Naive B cell (primary cell): ENCODE results near the gene OR2AT4. TPM values are rescaled to one million over a fixed set of nuclear protein-coding genes. Genes with fewer than 3 reads are reported as not detected.
"Not testable (repeated sequence)": the region's sequence is repeated elsewhere in the genome, so short reads cannot be mapped to it uniquely, and the experiment has no call there.

Experiments used
- ATAC-seq, 2 donors: fragments of 150-1000 bp; cut with Tn5 transposase; 2 replicates each; pipeline ENCODE4 v1.10.0; 2021; ENCODE audit warnings: low read depth in 2 of 2, mild to moderate bottlenecking in 2 of 2, moderate library complexity in 2 of 2
- DNase-seq: peaks from one replicate; pipeline ENCODE4 v3.0.0; 2022
- H3K27ac Mint-ChIP-seq, 6 donors: one replicate each; pipeline ENCODE4 v1.8.0; 2020 to 2022; ENCODE audit warnings: mild to moderate bottlenecking in 6 of 6, mixed read lengths in 6 of 6, moderate library complexity in 5 of 6, inconsistent platforms in 2 of 6
- H3K27me3 Mint-ChIP-seq, 3 donors: one replicate each; pipeline ENCODE4 v1.8.0; 2021 to 2022; ENCODE audit warnings: mixed read lengths in 3 of 3, mild to moderate bottlenecking in 1 of 3
- H3K36me3 Mint-ChIP-seq, 2 donors: one replicate each; pipeline ENCODE4 v1.8.0; 2020 to 2022; ENCODE audit warnings: mixed read lengths in 2 of 2, inconsistent platforms in 1 of 2, mild to moderate bottlenecking in 1 of 2
- H3K4me1 Mint-ChIP-seq, 3 donors: one replicate each; pipeline ENCODE4 v1.8.0; 2020 to 2022; ENCODE audit warnings: mixed read lengths in 3 of 3, inconsistent platforms in 1 of 3, mild to moderate bottlenecking in 1 of 3, moderate library complexity in 1 of 3
- H3K4me3 Mint-ChIP-seq, 8 donors: one replicate each; pipeline ENCODE4 v1.8.0; 2020 to 2022; ENCODE audit warnings: mild to moderate bottlenecking in 8 of 8, mixed read lengths in 8 of 8, moderate library complexity in 8 of 8, inconsistent platforms in 2 of 8
- H3K9me3 Mint-ChIP-seq, 7 donors: one replicate each; pipeline ENCODE4 v1.8.0; 2020 to 2022; ENCODE audit warnings: mixed read lengths in 7 of 7, mild to moderate bottlenecking in 5 of 7, inconsistent platforms in 2 of 7, moderate library complexity in 1 of 7
- polyA plus RNA-seq, 6 donors: library from polyadenylated mRNA; unstranded; fragments of 300-500 nt; fragmentation: Illumina TruSeq; gene quantifications; one replicate each; pipeline ENCODE4 v1.2.3, GENCODE V29; 2021; ENCODE audit warnings: low read depth in 6 of 6

Gene OR2AT4
- polyA plus RNA-seq, 6 donors from 2014 or later: not detected

DNA sequence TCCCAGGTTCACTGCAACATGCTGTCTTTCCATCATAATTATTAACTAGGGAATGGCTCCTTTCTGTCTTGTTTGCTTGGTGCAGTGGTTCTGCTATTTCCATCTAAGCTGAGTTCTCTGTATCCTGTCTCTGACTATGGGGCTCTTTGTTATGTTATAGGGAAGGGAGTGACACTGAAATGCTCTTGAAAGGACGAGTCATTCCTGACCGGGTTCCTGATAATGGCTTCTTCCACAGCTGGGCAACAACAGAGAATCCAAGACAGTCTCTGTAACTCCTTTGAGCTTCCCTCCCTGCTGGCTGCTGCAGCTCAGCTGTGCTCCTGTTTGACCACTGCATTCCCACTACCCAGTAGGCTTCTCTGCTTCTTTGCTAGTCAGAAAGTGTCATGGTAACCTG, 24.1 kb downstream of the OR2AT4 start:
- no peaks in the 10 kb centered on the region for H3K4me1 Mint-ChIP-seq
- DNase-seq (no peak), ATAC-seq (no peak)
- no peaks in the 10 kb centered on the region for H3K36me3 Mint-ChIP-seq
- peaks cover 0 to 8% (median 4%) of the 10 kb centered on the region in 7 donors for H3K9me3 Mint-ChIP-seq
- no peak overlapping the region for H3K4me3 Mint-ChIP-seq
- no peak overlapping the region for H3K27ac Mint-ChIP-seq
- peaks cover 28 to 43% (median 40%) of the 10 kb centered on the region in 3 donors for H3K27me3 Mint-ChIP-seq

DNA sequence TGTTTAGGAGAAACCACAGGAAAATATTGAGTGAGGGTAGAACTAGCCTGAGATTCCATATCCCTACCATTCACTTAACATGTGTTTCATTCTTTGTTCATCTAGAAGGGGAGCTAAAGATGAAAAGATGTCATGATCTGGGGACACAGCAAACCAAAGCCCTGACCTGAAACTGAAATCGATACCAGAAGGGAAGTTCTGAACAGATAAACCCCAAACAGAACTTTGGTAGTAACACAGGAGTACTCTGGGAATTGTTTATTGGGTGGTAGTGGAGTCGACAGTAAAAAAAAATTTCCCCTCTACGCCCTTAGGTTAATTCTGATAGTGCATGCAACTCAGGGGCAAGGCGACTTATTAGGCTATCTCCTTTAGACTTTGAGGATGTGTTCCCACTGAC, 27.2 kb downstream of the OR2AT4 start:
- H3K4me3 Mint-ChIP-seq: no peak overlapping the region
- peaks cover 0 to 10% (median 4%) of the 10 kb centered on the region in 7 donors for H3K9me3 Mint-ChIP-seq
- peaks cover 37 to 47% (median 38%) of the 10 kb centered on the region in 3 donors for H3K27me3 Mint-ChIP-seq

DNA sequence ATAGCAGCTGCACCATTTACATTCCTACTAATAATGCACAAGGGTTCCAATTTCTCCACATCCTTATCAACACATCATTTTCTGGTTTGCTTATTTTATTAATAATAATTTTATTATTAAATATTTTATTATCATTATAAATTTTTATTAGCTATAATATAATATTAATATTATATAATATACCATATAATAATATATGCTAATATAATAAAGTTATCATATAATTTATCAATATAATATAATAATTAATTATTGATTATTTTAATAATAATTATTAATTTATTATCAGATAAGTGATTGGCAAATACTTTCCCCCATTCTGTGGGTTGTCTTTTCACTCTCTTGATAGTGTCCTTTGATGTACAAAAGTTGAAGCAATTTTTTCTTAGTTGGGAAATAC, 27.7 kb downstream of the OR2AT4 start:
- Mint-ChIP-seq H3K4me3 (no peak overlapping the region), H3K4me1 (no peaks in the 10 kb centered on the region), H3K36me3 (no peaks in the 10 kb centered on the region), H3K27ac (no peak overlapping the region), H3K9me3 (peaks cover 0 to 10% (median 4%) of the 10 kb centered on the region in 7 donors), H3K27me3 (peaks cover 37 to 47% (median 38%) of the 10 kb centered on the region in 3 donors)
- no peak for DNase-seq
- no peak for ATAC-seq

More for the DNA sequence above, 27.2 kb downstream of the OR2AT4 start:
- Mint-ChIP-seq H3K27ac (no peak overlapping the region), H3K36me3 (no peaks in the 10 kb centered on the region), H3K4me1 (no peaks in the 10 kb centered on the region)
- no peak for ATAC-seq
- DNase-seq: no peak

DNA sequence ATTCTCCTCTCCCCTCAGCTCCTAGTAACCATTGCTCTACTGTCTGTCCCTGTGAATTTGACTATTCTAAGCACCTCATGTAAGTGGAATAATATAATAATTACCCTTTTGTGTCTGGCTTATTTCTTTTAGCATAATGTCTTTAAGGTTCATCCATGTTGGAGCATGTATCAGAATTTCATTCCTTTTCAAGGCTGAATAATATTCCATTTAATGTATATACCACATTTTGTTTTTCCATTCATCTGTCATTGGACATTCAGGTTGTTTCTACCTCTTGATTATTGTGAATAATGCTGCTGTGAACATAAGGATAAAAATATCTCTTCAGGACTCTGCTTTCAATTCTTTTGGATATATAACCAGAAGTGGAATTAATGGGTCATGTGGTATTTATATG, 28.1 kb downstream of the OR2AT4 start:
- Mint-ChIP-seq H3K36me3 (no peaks in the 10 kb centered on the region), H3K4me3 (no peak overlapping the region), H3K4me1 (no peaks in the 10 kb centered on the region), H3K27me3 (peaks cover 37 to 47% (median 38%) of the 10 kb centered on the region in 3 donors), H3K27ac (no peak overlapping the region), H3K9me3 (peaks cover 0 to 10% (median 4%) of the 10 kb centered on the region in 7 donors)
- DNase-seq: no peak
- ATAC-seq: no peak

DNA sequence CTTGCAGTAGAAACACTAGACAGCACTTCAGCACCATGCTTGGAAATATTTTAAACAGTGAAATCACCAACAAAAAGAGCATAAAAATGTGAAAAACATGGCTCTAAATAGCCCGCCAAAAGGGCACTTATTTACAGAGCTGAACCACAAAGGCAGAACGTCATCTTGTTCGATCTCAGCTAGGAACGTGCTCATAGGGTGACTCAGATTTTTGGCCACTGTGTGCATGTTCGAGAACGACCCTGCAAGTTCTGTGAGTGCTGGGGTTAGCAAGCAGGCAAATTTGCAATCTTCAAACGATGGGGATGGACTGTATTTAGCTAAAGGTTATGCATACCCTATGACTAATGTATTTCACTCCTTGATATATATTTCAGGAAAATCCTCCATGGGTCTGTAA, 30.6 kb downstream of the OR2AT4 start:
- no peak for ATAC-seq
- peaks cover 0 to 10% (median 4%) of the 10 kb centered on the region in 7 donors for H3K9me3 Mint-ChIP-seq
- no peaks in the 10 kb centered on the region for H3K4me1 Mint-ChIP-seq
- peaks cover 29 to 40% (median 39%) of the 10 kb centered on the region in 3 donors for H3K27me3 Mint-ChIP-seq
- H3K4me3 Mint-ChIP-seq: no peak overlapping the region
- no peaks in the 10 kb centered on the region for H3K36me3 Mint-ChIP-seq
- DNase-seq: no peak
- no peak overlapping the region for H3K27ac Mint-ChIP-seq

DNA sequence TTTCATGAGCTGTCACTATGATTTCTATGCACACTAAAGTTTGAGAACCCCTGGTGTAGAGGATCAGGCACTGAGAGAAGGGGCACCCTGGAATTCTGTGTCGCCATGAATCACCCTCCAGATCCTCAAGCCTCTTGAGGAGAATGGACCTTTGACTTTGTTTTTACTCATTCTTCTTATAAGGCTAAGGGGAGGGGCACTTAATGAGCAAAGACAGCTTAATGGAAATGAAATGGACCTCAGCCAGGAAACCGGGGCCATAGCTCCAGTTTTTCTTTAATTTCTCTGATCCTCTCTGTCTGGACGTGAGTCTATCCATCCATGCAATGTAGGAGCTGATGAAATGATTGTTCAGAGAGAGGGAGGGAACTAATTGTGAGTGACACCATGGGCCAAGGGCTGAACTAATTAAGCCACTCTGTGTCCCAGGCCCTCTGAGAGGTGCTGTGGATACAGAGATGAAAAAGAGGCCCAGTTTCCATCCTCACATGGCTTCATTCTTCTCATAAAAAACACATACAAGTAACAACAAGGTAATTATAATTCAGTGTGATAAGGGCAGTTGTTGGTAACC, 32.8 kb downstream of the OR2AT4 start:
- Mint-ChIP-seq H3K27me3 (peaks cover 25 to 37% (median 35%) of the 10 kb centered on the region in 3 donors), H3K4me3 (no peak overlapping the region), H3K4me1 (no peaks in the 10 kb centered on the region), H3K36me3 (no peaks in the 10 kb centered on the region), H3K27ac (no peak overlapping the region), H3K9me3 (peaks cover 0 to 10% (median 5%) of the 10 kb centered on the region in 7 donors)
- ATAC-seq (no peak), DNase-seq (no peak)

DNA sequence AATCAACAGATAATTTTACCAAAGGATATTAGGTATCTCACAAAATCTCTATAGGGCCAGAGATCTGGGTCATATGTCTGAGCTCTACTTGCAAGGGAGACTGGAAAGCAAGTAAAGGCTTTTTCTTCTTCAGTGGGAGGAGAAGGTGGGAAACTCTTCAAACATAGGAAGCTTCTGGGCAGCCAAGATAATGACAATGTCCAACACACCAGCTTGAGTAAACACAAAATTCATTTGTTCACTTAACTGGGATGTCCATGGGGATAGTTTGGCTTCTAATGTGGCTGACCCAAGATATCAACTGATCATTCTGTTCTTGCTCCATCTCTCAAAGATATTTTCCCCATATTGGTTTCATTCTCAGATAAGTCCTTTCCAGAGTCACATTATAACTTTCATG, 37.4 kb downstream of the OR2AT4 start:
- H3K36me3 Mint-ChIP-seq: peaks cover 0 to under 1% of the 10 kb centered on the region in 2 donors
- DNase-seq (no peak), ATAC-seq (no peak)
- no peak overlapping the region for H3K4me3 Mint-ChIP-seq
- H3K9me3 Mint-ChIP-seq: peaks cover 0 to 6% (median 0%) of the 10 kb centered on the region in 7 donors
- H3K27ac Mint-ChIP-seq: peak overlapping the region in 1 of 6 donors; percentile 36
- no peaks in the 10 kb centered on the region for H3K4me1 Mint-ChIP-seq
- peaks cover 21 to 24% (median 23%) of the 10 kb centered on the region in 3 donors for H3K27me3 Mint-ChIP-seq

DNA sequence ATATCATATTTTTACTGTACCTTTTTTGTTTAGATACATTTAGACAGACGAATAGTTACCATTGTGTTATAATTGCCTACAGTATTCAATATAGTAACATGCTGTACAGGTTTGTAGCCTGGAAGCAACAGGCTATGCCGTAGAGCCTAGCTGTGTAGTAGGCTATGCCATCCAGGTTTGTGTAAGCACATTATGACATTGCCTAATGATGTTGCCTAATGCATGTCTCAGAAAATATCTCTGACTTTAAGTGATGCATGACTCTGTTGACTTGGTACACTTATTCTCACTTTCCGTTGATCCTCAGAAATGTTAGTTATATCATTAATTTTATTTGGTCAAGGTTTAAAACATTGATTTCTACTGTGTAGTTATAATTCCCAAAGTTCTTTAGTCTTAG, 39.9 kb downstream of the OR2AT4 start:
- Mint-ChIP-seq H3K27ac (no peak overlapping the region), H3K36me3 (peaks cover 9 to 22% of the 10 kb centered on the region in 2 donors), H3K9me3 (peaks cover 7 to 25% (median 15%) of the 10 kb centered on the region in 7 donors), H3K4me1 (no peaks in the 10 kb centered on the region), H3K4me3 (no peak overlapping the region), H3K27me3 (peaks cover 12 to 23% (median 14%) of the 10 kb centered on the region in 3 donors)
- ATAC-seq: no peak
- DNase-seq: no peak

DNA sequence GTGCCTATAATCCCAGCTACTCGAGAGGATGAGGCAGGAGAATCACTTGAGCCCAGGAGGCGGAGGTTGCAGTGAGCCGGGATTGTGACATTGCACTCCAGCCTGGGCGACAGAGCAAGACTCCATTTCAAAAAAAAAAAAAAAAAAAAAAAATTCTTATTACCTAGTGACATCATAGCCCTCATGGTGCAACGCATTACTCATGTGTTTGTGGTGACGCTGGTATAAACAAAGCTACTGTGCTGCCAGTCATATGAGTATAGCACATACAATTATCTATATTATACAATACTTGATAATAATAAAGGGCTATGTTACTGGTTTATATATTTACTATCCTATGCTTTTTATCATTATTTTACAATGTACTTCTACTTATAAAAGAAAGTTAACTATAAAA, 41.2 kb downstream of the OR2AT4 start:
- ATAC-seq (no peak), DNase-seq (no peak)
- H3K27me3 Mint-ChIP-seq: peaks cover 9 to 23% (median 13%) of the 10 kb centered on the region in 3 donors
- H3K27ac Mint-ChIP-seq: no peak overlapping the region
- peaks cover 9 to 22% of the 10 kb centered on the region in 2 donors for H3K36me3 Mint-ChIP-seq
- H3K9me3 Mint-ChIP-seq: peaks cover 7 to 26% (median 16%) of the 10 kb centered on the region in 7 donors
- peaks cover 6 to 11% (median 10%) of the 10 kb centered on the region in 3 donors for H3K4me1 Mint-ChIP-seq
- no peak overlapping the region for H3K4me3 Mint-ChIP-seq

DNA sequence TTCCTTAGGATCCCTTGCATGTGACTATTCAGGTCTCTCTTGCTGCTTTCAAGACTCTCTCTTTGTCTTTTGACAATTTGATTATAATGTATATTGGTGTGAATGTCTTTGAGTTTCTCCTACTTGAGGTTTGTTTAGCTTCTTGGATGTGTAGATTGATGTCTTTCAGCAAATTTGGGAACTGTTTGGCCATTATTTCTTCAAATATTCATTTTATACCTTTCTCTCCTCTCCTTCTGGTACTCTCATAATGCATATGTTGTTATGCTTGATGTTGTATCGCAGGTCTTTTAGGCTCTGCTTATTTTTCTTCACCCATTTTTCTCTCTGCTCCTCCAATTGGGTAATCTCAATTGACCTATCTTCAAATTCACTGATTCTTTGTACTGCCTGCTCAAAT, 44.2 kb downstream of the OR2AT4 start:
- DNase-seq (no peak), ATAC-seq (no peak)
- peak overlapping the region in 1 of 6 donors; percentile 93 for H3K27ac Mint-ChIP-seq
- peaks cover 9 to 22% of the 10 kb centered on the region in 2 donors for H3K36me3 Mint-ChIP-seq
- peaks cover 0 to 8% (median 0%) of the 10 kb centered on the region in 3 donors for H3K27me3 Mint-ChIP-seq
- H3K4me1 Mint-ChIP-seq: peaks cover 27 to 34% (median 30%) of the 10 kb centered on the region in 3 donors
- no peak overlapping the region for H3K4me3 Mint-ChIP-seq
- peaks cover 7 to 21% (median 13%) of the 10 kb centered on the region in 7 donors for H3K9me3 Mint-ChIP-seq

DNA sequence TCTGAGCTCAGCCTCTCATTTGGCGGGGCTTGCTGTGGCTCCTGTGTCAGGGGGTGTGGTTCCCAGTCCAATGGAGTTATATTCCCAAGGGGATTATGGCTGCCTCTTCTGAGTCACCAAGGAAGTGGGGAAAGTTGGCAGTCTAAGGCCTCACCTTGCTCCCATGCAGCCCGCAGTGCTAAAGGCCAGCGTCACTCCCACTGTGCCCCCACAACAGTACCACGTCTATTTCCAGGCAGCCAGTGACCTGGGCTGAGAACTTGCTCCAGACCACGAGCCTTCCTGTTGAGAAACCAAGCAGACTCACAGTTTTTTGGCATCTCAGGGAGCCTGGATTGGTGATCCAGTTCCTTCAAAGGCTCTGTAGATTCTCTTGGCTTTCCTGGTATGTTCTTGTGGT, 45.6 kb downstream of the OR2AT4 start:
- no peaks in the 10 kb centered on the region for H3K27me3 Mint-ChIP-seq
- DNase-seq (no peak), ATAC-seq (no peak)
- H3K4me3 Mint-ChIP-seq: no peak overlapping the region
- peaks cover 9 to 22% of the 10 kb centered on the region in 2 donors for H3K36me3 Mint-ChIP-seq
- H3K4me1 Mint-ChIP-seq: peaks cover 27 to 34% (median 30%) of the 10 kb centered on the region in 3 donors
- peak overlapping the region in 4 of 6 donors; percentile 34 to 93 (median 86) for H3K27ac Mint-ChIP-seq
- peaks cover 7 to 21% (median 13%) of the 10 kb centered on the region in 7 donors for H3K9me3 Mint-ChIP-seq

DNA sequence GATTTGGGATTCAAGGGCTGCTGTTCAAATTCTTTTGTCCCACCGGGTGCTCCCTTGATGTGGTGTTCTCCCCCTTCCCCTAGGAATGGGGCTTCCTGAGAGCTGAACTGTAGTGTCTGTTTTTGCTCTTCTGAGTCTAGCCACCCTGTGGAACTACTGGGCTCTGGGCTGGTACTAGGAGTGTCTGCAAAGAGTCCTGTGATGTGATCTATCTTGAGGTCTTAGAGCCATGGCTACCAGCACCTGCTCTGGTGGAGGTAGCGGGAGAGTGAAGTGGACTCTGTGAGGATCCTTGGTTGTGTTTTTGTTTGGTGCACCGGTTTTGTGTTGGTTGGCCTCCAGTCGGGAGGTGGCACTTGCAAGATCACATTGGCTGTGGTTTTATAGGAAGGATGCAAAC, 46.2 kb downstream of the OR2AT4 start:
- Mint-ChIP-seq H3K9me3 (peaks cover 7 to 21% (median 13%) of the 10 kb centered on the region in 7 donors), H3K27ac (peak overlapping the region in 5 of 6 donors; percentile 79 to 93 (median 87)), H3K27me3 (no peaks in the 10 kb centered on the region), H3K4me1 (peaks cover 27 to 34% (median 30%) of the 10 kb centered on the region in 3 donors), H3K4me3 (peak overlapping the region in 2 of 8 donors; percentile 33 to 45), H3K36me3 (peaks cover 9 to 22% of the 10 kb centered on the region in 2 donors)
- no peak for DNase-seq
- ATAC-seq: no peak

DNA sequence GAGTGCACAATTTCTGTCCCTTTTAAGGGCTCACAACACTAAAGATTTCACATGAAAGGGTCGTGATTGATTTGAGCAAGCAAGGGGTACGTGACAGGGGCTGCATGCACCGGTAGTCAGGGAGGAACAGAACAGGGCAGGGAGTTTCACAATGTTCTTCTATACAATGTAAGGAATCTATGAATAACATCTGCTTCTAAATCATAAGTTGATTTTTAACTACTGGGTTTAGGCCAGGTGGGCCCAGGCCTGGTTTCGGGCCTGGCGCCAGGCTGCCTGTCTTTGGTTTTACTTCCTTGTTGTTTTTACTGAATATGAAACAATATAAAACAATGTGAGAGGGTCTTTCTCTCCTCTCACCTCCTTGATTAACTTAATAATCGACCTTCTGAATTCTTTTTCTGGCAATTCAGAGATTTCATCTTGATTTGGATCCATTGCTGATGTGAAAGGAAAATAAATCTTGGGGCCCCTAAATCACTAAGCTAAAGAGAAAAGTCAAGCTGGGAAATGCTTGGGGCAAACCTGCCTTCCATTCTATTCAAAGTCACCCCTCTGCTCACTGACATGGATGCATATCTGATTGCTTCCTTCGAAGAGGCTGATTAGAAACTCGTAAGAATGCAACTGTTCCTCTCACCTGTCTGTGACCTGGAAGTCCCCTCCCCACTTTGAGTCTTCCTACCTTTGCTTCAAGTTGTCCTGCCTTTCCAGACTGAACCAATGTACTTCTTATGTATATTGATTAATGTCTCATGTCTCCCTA, 47.0 kb downstream of the OR2AT4 start:
- H3K36me3 Mint-ChIP-seq: peaks cover 9 to 22% of the 10 kb centered on the region in 2 donors
- H3K4me1 Mint-ChIP-seq: peaks cover 27 to 34% (median 30%) of the 10 kb centered on the region in 3 donors
- H3K9me3 Mint-ChIP-seq: peaks cover 7 to 21% (median 13%) of the 10 kb centered on the region in 7 donors
- ATAC-seq: peak in 1 of 2 donors; percentile 32
- DNase-seq, H3K27me3 Mint-ChIP-seq: not testable (repeated sequence)
- H3K4me3 Mint-ChIP-seq: peak overlapping the region in 6 of 8 donors; percentile 2 to 72 (median 31)
- peak overlapping the region; percentile 92 to 95 (median 92) for H3K27ac Mint-ChIP-seq
